Measurements from ENCODE around the gene ITIH4. TPM values are rescaled to one million over a fixed set of nuclear protein-coding genes. Genes with fewer than 3 reads are reported as not detected.

Gene ITIH4
- total and polyA plus RNA-seq, 5 donors from 2014 or later, result 1.1 to 71.1 (median 2.0) TPM; not detected in 1

DNA sequence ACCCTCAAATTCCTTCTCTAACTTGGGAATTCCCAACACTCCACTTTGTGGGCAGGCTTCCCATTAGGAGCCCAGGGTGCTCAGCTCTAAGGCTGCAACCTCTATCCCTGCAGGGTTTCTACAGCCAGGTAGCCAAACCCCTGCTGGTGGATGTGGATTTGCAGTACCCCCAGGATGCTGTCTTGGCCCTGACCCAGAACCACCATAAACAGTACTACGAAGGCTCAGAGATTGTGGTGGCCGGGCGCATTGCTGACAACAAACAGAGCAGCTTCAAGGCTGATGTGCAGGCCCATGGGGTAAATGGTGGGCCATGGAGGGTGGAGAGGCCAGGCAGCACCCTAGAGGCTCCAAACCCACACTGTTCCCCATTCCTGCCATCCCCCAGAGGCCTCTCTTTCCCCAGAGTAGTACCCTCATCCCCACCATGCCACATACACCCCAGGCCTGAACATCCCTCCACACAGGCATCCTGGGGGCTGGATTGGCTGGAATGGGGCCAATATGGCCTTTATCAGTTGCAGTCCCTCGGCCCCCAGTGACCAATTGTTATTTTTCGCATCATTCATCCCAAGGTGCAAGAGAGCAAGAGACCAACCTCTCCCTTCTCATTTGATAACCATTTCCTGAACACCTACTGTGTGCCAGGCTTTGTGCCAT lies 45.4 kb downstream of the ITIH4 start:
- Mint-ChIP-seq H3K9me3 (no peaks in the 10 kb centered on the region), H3K36me3 (no peaks in the 10 kb centered on the region), H3K27ac (peak overlapping the region in 1 of 3 donors; percentile 71), H3K4me3 (no peak overlapping the region), H3K4me1 (no peaks in the 10 kb centered on the region), H3K27me3 (peaks cover 5% of the 10 kb centered on the region)
- Histone ChIP-seq H3K36me3 (ENCODE audit: control insufficient read depth, insufficient read depth, low read length) (no peaks in the 10 kb centered on the region), H3K27ac (ENCODE audit: insufficient read depth, low read length, poor library complexity, severe bottlenecking) (no peak overlapping the region), H3K9me3 (ENCODE audit: control insufficient read depth in 2 of 2, low read length in 2 of 2) (no peaks in the 10 kb centered on the region), H3K27me3 (ENCODE audit: control insufficient read depth, insufficient read depth, low read length) (peaks cover 4% of the 10 kb centered on the region), H3K4me3 (ENCODE audit: low read depth, low read length) (no peak overlapping the region), H3K4me1 (ENCODE audit: control insufficient read depth, insufficient read depth, low read length, poor library complexity, severe bottlenecking) (no peaks in the 10 kb centered on the region)
- ATAC-seq (ENCODE audit: low read depth in 2 of 2) (no peak), DNase-seq (no peak)

DNA sequence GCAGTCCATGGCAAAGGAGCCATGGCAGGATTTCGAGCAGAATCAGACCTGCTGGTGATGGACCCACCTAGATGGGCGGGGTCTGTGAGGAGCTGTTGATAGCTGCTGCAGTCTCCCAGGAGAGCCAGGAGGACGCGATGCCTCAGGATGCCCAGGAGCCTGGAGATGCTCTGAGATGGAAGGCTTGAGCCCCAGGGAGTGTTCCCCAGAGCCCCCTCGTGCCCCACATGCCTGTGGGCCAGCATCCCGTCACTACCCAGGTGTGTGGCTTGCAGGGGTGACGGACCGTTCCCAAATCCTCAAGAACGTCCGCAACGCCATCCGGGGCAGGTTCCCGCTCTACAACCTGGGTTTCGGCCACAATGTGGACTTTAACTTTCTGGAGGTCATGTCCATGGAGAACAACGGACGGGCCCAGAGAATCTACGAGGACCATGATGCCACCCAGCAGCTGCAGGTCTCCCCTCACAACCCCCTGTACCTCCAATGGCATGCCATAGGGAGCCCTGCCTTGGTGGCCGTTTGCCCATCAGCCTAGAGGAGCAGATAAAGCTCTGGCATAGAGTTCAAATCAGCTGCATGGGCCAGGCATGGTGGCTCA lies 46.4 kb downstream of the ITIH4 start:
- ATAC-seq (ENCODE audit: low read depth in 2 of 2) (no peak), DNase-seq (no peak)
- Mint-ChIP-seq H3K9me3 (no peaks in the 10 kb centered on the region), H3K27ac (no peak overlapping the region), H3K4me1 (no peaks in the 10 kb centered on the region), H3K4me3 (no peak overlapping the region), H3K36me3 (no peaks in the 10 kb centered on the region), H3K27me3 (peaks cover 10% of the 10 kb centered on the region)
- no peak overlapping the region for H3K4me3 ChIP-seq (ENCODE audit: low read depth, low read length)
- no peaks in the 10 kb centered on the region for H3K9me3 ChIP-seq (ENCODE audit: control insufficient read depth in 2 of 2, low read length in 2 of 2)
- peaks cover 4% of the 10 kb centered on the region for H3K27me3 ChIP-seq (ENCODE audit: control insufficient read depth, insufficient read depth, low read length)
- H3K4me1 ChIP-seq (ENCODE audit: control insufficient read depth, insufficient read depth, low read length, poor library complexity, severe bottlenecking), result no peaks in the 10 kb centered on the region
- no peak overlapping the region for H3K27ac ChIP-seq (ENCODE audit: insufficient read depth, low read length, poor library complexity, severe bottlenecking)
- no peaks in the 10 kb centered on the region for H3K36me3 ChIP-seq (ENCODE audit: control insufficient read depth, insufficient read depth, low read length)

DNA sequence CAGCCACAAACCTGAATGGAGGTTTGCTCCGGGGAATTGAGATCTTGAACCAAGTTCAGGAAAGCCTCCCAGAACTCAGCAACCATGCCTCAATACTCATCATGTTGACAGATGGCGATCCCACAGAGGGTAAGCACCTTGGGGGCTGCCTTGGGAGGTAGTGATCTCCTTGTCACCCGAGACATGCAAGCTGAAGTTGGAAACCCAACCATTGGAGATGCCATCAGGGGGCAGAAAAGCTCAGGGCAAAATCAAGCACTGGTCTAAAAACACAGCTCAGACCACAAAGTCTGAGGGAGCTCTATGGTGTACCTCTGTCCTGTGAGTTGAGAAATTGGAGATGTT lies 47.3 kb downstream of the ITIH4 start:
- DNase-seq (no peak), ATAC-seq (ENCODE audit: low read depth in 2 of 2) (no peak)
- Histone ChIP-seq H3K9me3 (ENCODE audit: control insufficient read depth in 2 of 2, low read length in 2 of 2) (no peaks in the 10 kb centered on the region), H3K36me3 (ENCODE audit: control insufficient read depth, insufficient read depth, low read length) (no peaks in the 10 kb centered on the region), H3K4me3 (ENCODE audit: low read depth, low read length) (no peak overlapping the region), H3K27ac (ENCODE audit: insufficient read depth, low read length, poor library complexity, severe bottlenecking) (no peak overlapping the region), H3K27me3 (ENCODE audit: control insufficient read depth, insufficient read depth, low read length) (peaks cover 4% of the 10 kb centered on the region), H3K4me1 (ENCODE audit: control insufficient read depth, insufficient read depth, low read length, poor library complexity, severe bottlenecking) (no peaks in the 10 kb centered on the region)
- Mint-ChIP-seq H3K27ac (no peak overlapping the region), H3K9me3 (no peaks in the 10 kb centered on the region), H3K4me3 (no peak overlapping the region), H3K4me1 (no peaks in the 10 kb centered on the region), H3K36me3 (no peaks in the 10 kb centered on the region), H3K27me3 (peaks cover 15% of the 10 kb centered on the region)

DNA sequence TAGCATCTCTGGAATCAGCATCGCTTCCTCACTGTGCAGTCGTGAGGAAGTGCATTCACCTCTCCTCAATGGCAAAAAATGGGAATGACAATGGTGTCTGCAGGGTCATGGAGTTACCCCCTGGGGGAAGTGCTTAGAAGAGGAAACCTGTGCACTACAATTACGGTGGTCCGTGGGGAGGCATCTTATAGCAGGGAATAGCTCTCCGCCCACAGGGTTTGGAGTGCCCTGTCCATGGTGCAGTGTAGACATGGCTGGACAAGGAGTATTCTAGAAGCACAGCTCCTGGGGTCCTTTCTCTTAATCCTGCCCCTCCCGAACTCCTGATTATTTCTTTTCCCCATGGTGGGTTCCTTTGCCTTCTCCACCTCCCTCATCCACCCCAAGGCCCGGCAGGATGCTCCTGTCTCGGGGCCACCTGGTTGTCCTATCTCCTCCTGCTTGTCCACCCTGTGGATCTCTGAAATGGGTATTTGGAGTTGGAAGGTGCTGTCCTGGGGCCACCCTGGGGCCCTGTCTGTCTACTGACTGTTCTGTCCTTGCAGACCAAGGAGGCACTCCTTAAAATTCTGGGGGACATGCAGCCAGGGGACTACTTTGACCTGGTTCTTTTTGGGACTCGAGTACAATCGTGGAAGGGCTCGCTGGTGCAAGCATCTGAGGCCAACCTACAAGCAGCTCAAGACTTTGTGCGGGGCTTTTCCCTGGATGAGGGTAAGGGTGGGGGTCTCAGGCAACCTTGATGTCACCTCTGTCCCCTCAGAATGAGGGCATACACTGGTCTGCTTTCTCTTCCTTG lies 47.9 kb downstream of the ITIH4 start:
- no peaks in the 10 kb centered on the region for H3K9me3 ChIP-seq (ENCODE audit: control insufficient read depth in 2 of 2, low read length in 2 of 2)
- H3K4me3 ChIP-seq (ENCODE audit: low read depth, low read length), result no peak overlapping the region
- Mint-ChIP-seq H3K4me1 (no peaks in the 10 kb centered on the region), H3K27me3 (peaks cover 15% of the 10 kb centered on the region), H3K36me3 (no peaks in the 10 kb centered on the region), H3K4me3 (no peak overlapping the region), H3K9me3 (no peaks in the 10 kb centered on the region), H3K27ac (no peak overlapping the region)
- H3K27me3 ChIP-seq (ENCODE audit: control insufficient read depth, insufficient read depth, low read length), result peaks cover 4% of the 10 kb centered on the region
- no peaks in the 10 kb centered on the region for H3K4me1 ChIP-seq (ENCODE audit: control insufficient read depth, insufficient read depth, low read length, poor library complexity, severe bottlenecking)
- no peaks in the 10 kb centered on the region for H3K36me3 ChIP-seq (ENCODE audit: control insufficient read depth, insufficient read depth, low read length)
- no peak overlapping the region for H3K27ac ChIP-seq (ENCODE audit: insufficient read depth, low read length, poor library complexity, severe bottlenecking)
- no peak for ATAC-seq (ENCODE audit: low read depth in 2 of 2)
- DNase-seq, result no peak

DNA sequence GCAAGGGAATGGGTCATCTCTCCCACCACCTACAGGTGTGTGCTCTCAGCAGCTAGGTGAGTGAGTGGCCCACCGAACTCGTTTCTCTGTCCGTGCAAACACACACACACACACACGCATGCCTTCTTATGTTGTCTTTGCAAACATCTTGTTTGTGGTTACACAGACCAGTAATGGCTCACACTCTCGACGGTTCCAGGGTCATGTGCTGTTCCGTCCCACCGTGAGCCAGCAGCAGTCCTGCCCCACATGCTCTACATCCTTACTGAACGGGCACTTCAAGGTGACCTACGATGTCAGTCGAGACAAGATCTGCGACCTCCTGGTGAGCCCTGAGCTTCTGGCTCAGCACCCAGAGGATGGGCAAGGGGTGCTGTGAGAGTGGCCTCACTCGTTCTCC lies 48.7 kb downstream of the ITIH4 start:
- Mint-ChIP-seq H3K27me3 (peaks cover 15% of the 10 kb centered on the region), H3K27ac (no peak overlapping the region), H3K4me3 (no peak overlapping the region), H3K36me3 (no peaks in the 10 kb centered on the region), H3K9me3 (no peaks in the 10 kb centered on the region), H3K4me1 (no peaks in the 10 kb centered on the region)
- Histone ChIP-seq H3K4me3 (ENCODE audit: low read depth, low read length) (no peak overlapping the region), H3K9me3 (ENCODE audit: control insufficient read depth in 2 of 2, low read length in 2 of 2) (no peaks in the 10 kb centered on the region), H3K27ac (ENCODE audit: insufficient read depth, low read length, poor library complexity, severe bottlenecking) (no peak overlapping the region), H3K36me3 (ENCODE audit: control insufficient read depth, insufficient read depth, low read length) (no peaks in the 10 kb centered on the region), H3K27me3 (ENCODE audit: control insufficient read depth, insufficient read depth, low read length) (peaks cover 4% of the 10 kb centered on the region), H3K4me1 (ENCODE audit: control insufficient read depth, insufficient read depth, low read length, poor library complexity, severe bottlenecking) (no peaks in the 10 kb centered on the region)
- ATAC-seq (ENCODE audit: low read depth in 2 of 2) (no peak), DNase-seq (no peak)

DNA sequence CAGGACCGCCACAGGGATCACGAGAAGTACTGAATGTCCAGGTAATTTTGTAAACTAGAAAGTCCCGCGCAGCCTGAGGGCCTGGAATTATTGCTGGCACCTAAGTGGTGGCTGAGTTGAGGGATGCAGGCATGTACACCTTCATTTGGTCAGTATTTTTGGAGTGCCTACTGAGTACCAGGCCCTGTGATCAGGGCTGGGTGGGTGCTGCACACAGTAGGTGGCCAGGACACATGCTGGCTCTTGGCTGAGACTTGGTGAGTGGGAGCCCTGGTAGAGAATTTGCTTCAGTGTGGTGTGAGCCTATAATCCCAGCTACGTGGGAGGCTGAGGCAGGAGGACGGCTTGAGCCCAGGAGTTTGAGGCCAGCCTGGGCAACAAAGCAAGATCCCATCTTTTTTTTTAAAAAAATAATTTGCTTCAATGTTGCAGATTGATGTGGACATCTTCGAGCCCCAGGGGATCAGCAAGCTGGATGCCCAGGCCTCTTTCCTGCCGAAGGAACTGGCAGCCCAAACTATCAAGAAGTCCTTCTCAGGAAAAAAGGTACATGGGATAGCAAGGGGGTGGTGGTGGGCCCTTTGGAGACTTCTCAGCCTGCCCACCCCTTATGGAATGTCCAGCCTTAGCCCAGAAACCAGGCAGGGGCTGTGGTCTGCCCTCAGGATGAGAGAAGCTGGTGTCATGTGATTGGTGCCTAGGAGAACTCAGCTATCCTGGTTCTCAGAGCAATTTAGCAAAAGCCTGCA lies 50.5 kb downstream of the ITIH4 start:
- no peak overlapping the region for H3K4me3 ChIP-seq (ENCODE audit: low read depth, low read length)
- H3K36me3 ChIP-seq (ENCODE audit: control insufficient read depth, insufficient read depth, low read length), result no peaks in the 10 kb centered on the region
- peaks cover 4% of the 10 kb centered on the region for H3K27me3 ChIP-seq (ENCODE audit: control insufficient read depth, insufficient read depth, low read length)
- ATAC-seq (ENCODE audit: low read depth in 2 of 2), result no peak
- Mint-ChIP-seq H3K4me3 (no peak overlapping the region), H3K9me3 (no peaks in the 10 kb centered on the region), H3K27ac (no peak overlapping the region), H3K27me3 (peaks cover 20% of the 10 kb centered on the region), H3K36me3 (no peaks in the 10 kb centered on the region), H3K4me1 (no peaks in the 10 kb centered on the region)
- H3K4me1 ChIP-seq (ENCODE audit: control insufficient read depth, insufficient read depth, low read length, poor library complexity, severe bottlenecking), result no peaks in the 10 kb centered on the region
- no peak overlapping the region for H3K27ac ChIP-seq (ENCODE audit: insufficient read depth, low read length, poor library complexity, severe bottlenecking)
- no peak for DNase-seq
- H3K9me3 ChIP-seq (ENCODE audit: control insufficient read depth in 2 of 2, low read length in 2 of 2), result no peaks in the 10 kb centered on the region

DNA sequence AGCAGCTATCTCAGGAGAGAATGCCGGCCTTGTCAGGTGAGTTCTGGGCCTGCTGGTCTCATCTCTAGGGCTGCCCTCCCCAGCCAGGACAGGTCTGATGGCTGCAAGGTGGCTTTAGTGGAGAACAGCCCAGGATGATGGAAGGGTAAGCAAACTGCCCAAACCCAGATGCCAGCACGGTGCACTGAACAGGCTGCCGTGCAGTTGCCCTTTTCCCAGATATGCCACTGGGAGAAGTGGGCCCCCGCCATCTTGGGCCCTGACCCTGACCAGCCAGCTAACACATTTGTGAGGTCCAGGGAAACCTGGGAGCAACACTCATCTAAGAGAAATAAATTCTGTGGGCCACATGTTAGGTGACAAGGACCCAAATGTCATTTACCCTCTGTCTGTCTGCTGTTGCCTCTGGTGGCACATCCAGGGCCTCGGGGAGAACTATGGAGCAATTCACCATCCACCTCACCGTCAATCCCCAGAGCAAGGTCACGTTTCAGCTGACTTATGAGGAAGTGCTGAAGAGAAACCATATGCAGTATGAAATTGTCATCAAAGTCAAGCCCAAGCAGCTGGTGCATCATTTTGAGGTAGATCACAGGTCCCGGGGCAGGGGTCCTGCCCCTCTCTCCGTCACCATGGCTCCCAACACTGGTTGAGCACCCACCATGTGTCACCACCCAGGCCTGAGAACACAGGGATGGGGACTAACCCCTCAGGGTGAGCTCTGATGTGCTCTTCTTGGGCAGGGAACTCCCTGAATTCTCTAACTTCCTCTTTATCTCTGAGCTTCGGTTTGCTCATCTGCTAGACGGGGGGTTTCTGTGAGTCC lies 51.2 kb downstream of the ITIH4 start:
- Histone ChIP-seq H3K4me3 (ENCODE audit: low read depth, low read length) (no peak overlapping the region), H3K9me3 (ENCODE audit: control insufficient read depth in 2 of 2, low read length in 2 of 2) (no peaks in the 10 kb centered on the region), H3K27me3 (ENCODE audit: control insufficient read depth, insufficient read depth, low read length) (peaks cover 4% of the 10 kb centered on the region), H3K36me3 (ENCODE audit: control insufficient read depth, insufficient read depth, low read length) (no peaks in the 10 kb centered on the region), H3K27ac (ENCODE audit: insufficient read depth, low read length, poor library complexity, severe bottlenecking) (no peak overlapping the region), H3K4me1 (ENCODE audit: control insufficient read depth, insufficient read depth, low read length, poor library complexity, severe bottlenecking) (no peaks in the 10 kb centered on the region)
- peak; percentile 48 to 64 for ATAC-seq (ENCODE audit: low read depth in 2 of 2)
- no peaks in the 10 kb centered on the region for H3K9me3 Mint-ChIP-seq
- H3K4me3 Mint-ChIP-seq, result no peak overlapping the region
- H3K4me1 Mint-ChIP-seq, result no peaks in the 10 kb centered on the region
- H3K27me3 Mint-ChIP-seq, result peaks cover 20% of the 10 kb centered on the region
- no peak for DNase-seq
- no peaks in the 10 kb centered on the region for H3K36me3 Mint-ChIP-seq
- no peak overlapping the region for H3K27ac Mint-ChIP-seq
